ENCODE results near the gene FAM228A.

DNA sequence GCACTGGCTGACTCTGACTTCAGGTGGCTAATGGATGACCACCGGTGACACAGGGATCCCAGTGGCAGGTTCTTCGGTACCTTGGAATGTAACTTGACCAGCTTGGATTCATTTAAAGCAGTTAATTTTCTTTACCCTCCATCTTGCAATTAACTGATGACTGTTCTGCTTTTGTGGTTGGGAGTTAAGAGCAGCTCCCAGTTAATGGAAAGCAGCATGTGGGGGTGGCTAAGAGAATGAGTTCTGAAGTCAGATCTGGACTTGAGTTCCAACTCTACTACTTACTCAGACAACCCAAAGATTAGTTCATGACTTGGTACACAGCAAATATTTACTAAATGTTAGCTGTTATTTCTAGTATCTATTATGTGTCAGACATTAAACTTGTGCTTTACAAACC lies 58.5 kb downstream of the FAM228A start:
- TF ChIP-seq, protein P1, sequence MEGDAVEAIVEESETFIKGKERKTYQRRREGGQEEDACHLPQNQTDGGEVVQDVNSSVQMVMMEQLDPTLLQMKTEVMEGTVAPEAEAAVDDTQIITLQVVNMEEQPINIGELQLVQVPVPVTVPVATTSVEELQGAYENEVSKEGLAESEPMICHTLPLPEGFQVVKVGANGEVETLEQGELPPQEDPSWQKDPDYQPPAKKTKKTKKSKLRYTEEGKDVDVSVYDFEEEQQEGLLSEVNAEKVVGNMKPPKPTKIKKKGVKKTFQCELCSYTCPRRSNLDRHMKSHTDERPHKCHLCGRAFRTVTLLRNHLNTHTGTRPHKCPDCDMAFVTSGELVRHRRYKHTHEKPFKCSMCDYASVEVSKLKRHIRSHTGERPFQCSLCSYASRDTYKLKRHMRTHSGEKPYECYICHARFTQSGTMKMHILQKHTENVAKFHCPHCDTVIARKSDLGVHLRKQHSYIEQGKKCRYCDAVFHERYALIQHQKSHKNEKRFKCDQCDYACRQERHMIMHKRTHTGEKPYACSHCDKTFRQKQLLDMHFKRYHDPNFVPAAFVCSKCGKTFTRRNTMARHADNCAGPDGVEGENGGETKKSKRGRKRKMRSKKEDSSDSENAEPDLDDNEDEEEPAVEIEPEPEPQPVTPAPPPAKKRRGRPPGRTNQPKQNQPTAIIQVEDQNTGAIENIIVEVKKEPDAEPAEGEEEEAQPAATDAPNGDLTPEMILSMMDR (conservative IDR thresholded peaks at IDR 0.05 in 1 of 2, IDR thresholded peaks at IDR 0.05 in 1 of 2; ENCODE audit: extremely low read depth in 1 of 2, insufficient read depth in 1 of 2, low read depth in 1 of 2, low read length in 2 of 2), result no peak
- no peak for TF ChIP-seq EZH2 (IDR thresholded peaks at IDR 0.05; ENCODE audit: borderline replicate concordance, low read length)

Data from mammary epithelial cell (primary cell).